ENCODE data around the gene MRPL36. TPM values are rescaled to one million over a fixed set of nuclear protein-coding genes. Genes with fewer than 3 reads are reported as not detected.
A peak's percentile ranks its signal among the peaks of the same experiment; 100 is the strongest.

MRPL36 gene
- total RNA-seq, 2 experiments from 2014 or later: 41.5 to 46.9 TPM

DNA sequence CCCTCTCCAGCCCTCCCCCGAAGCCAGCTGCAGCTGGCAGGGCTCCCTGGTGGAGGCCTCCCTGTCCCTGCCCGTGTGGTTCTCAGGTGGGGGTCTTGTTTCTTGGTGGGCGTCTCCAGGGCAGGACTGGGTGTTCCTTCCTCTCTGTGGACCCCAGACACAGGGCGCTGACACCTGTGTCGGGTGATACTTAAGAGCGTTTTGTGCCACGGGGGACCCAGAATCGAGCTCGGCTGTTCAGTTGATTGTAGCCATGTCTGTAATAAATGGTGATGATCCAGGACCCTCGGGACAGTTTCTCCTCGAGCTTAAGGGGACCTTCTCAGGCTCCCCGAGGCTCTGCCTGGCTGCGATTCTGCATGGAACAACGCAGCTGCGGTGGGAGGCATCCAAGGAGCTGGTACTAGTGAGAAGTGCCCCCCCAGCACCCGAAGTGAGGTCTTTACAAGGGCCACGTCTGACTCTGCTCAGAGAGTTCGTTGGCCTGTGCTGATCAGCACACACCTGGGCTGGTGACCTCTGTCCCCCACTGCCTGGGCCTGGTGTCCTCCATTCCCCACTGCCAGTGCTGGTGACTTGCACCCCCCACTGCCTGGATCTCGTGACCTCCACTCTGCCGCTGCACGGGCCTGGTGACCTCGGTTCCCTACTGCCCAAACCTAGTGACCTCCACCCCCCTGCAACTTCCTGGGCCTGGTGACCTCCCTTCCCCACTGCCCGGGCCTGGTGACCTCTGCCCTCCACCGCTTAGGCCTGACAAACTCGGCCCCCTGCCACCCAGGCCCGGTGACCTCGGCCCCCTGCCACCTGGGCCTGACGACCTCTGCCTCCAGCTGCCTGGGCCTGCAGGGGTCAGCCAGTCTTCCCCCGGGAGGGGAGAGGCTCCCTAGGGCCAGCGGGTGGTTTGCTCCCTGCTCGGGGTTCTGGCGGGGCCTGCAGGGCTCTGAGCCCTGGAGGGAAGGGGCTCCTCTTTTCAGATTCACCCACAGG is 37.5 kb upstream of the MRPL36 start:
- CTCF ChIA-PET: no interaction called here
- Mint-ChIP-seq H3K27ac (no peak overlapping the region), H3K9me3 (no peaks in the 10 kb centered on the region), H3K4me3 (no peak overlapping the region), H3K27me3 (peaks cover 7% of the 10 kb centered on the region), H3K4me1 (no peaks in the 10 kb centered on the region), H3K36me3 (ENCODE audit: low read depth) (no peaks in the 10 kb centered on the region)
- no peak for DNase-seq
- POLR2A ChIA-PET: no interaction called here

DNA sequence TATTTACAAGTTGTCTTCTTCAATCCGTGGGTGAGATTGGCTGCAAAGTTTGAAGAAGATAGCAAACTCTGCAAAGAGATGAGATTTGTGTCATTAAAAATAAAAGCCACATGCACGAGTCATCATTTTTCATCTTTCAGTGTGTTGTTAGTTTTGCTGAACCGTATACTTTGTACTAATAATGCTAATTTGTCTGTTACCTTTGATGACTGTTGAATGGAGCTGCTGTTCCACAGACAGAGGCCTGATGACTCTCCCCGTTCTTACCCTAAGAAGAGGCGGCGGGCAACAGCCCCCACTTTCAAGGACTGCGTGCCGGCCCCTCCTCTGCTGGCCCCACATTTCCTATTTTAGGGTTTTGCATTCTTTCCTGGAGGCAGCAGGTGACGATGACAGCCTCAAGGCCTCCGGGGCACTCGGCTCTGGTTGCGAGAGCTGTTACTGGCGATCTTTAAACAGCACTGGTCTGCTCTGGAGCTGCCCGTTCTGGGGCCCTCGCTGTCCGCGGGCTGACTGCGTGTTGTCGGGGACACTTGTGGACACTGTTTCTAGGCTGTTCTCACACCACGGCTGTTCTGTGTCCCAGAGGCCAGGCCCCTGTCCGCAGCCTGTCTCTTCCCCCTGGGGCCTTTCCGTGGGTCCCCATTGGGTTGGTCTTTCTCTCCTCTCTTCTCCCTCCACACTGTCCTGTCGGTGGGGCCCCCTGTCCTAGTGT is 36.7 kb upstream of the MRPL36 start:
- Mint-ChIP-seq H3K27ac (no peak overlapping the region), H3K36me3 (ENCODE audit: low read depth) (no peaks in the 10 kb centered on the region), H3K4me1 (no peaks in the 10 kb centered on the region), H3K9me3 (no peaks in the 10 kb centered on the region), H3K4me3 (no peak overlapping the region), H3K27me3 (peaks cover 5% of the 10 kb centered on the region)
- ChIA-PET CTCF (no interaction called here), POLR2A (no interaction called here)
- DNase-seq: no peak

DNA sequence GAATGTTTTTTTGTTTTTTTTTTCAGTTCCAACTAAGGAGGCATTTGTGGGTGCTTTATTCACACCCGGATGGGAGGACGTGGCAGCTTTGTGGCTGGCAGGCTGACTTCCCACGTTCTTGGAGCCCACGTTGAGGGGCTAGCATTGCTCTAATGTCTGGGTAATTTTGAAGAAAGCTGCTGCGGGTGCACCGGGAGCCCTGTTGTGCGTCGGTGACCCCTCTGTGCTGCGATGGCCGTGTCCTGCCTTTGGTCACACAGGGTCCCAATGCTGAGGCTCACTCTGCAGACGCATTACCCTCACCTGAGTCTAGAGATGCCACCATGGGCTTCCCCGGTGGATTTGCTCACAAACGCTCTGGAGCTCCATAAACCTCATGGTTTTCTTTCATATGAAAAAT is 35.8 kb upstream of the MRPL36 start:
- H3K36me3 Mint-ChIP-seq (ENCODE audit: low read depth): no peaks in the 10 kb centered on the region
- ChIA-PET POLR2A (no interaction called here), CTCF (no interaction called here)
- no peaks in the 10 kb centered on the region for H3K9me3 Mint-ChIP-seq
- H3K4me3 Mint-ChIP-seq: no peak overlapping the region
- no peaks in the 10 kb centered on the region for H3K4me1 Mint-ChIP-seq
- peaks cover 2% of the 10 kb centered on the region for H3K27me3 Mint-ChIP-seq
- no peak overlapping the region for H3K27ac Mint-ChIP-seq
- DNase-seq: no peak

DNA sequence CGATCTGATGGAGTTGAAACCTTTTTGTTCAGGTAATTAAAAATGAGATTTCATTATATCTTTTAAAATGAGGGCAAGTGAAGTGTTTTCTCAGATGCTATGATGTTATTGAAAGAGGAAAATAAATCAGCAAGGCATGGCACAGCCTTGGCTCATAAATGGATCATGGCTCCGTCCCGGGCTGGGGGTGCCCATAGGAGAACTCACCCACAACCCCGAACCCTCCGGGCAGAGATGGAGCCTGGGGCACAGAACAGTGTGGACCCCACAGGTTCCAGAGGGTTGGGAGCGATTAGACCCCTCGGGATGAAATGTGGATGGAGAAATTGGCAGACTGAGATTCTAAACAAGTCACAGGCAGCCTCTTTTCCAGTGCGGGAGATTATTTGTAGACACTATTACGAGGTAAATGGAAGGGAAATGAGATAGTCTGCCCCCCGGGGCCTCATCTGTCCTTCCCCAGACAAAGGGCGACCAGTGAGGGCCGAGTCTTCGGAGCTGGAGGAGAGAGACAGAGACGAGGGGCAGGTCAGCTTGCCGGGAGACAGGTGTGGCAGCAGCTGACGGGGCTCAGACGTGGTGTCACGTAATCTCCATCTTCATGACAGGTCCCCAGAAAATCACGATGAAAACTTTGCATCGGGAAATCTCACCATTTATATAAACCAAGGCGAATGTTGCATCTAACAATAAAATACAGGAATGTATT is 35.2 kb upstream of the MRPL36 start:
- H3K4me1 Mint-ChIP-seq: no peaks in the 10 kb centered on the region
- H3K27me3 Mint-ChIP-seq: peaks cover 2% of the 10 kb centered on the region
- no peak overlapping the region for H3K27ac Mint-ChIP-seq
- H3K9me3 Mint-ChIP-seq: no peaks in the 10 kb centered on the region
- POLR2A ChIA-PET: no interaction called here
- CTCF ChIA-PET: no interaction called here
- H3K4me3 Mint-ChIP-seq: no peak overlapping the region
- H3K36me3 Mint-ChIP-seq (ENCODE audit: low read depth): no peaks in the 10 kb centered on the region
- DNase-seq: no peak

DNA sequence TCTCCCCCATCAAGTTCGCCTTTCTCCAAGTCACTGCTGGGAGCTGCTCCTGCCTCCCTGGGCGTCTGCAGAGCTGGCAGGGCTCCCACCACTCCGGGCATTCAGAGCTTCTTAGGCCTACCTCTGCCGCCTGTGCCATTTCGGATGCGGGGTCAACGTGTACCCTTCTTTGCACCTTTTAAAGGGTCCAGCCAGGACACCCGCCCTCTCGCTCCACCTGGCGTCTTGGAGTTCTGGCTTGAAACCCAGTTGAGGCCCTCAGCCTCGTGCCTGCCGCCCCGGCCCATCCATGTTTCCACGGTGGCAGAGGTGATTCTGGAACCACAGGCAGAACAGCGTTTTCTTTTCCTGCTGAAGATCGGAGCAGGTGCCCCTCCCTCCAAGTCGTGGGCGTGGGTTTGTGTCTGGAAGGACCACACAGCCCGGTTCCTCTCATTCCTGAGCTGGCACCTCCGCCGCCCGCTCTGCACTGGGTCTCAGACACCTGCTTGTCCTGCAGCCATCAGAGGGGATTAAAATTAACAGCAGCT is 34.5 kb upstream of the MRPL36 start:
- ChIA-PET CTCF (no interaction called here), POLR2A (no interaction called here)
- no peaks in the 10 kb centered on the region for H3K36me3 Mint-ChIP-seq (ENCODE audit: low read depth)
- H3K27ac Mint-ChIP-seq: no peak overlapping the region
- no peak for DNase-seq
- H3K4me3 Mint-ChIP-seq: no peak overlapping the region
- H3K4me1 Mint-ChIP-seq: no peaks in the 10 kb centered on the region
- H3K9me3 Mint-ChIP-seq: no peaks in the 10 kb centered on the region
- peaks cover 2% of the 10 kb centered on the region for H3K27me3 Mint-ChIP-seq

DNA sequence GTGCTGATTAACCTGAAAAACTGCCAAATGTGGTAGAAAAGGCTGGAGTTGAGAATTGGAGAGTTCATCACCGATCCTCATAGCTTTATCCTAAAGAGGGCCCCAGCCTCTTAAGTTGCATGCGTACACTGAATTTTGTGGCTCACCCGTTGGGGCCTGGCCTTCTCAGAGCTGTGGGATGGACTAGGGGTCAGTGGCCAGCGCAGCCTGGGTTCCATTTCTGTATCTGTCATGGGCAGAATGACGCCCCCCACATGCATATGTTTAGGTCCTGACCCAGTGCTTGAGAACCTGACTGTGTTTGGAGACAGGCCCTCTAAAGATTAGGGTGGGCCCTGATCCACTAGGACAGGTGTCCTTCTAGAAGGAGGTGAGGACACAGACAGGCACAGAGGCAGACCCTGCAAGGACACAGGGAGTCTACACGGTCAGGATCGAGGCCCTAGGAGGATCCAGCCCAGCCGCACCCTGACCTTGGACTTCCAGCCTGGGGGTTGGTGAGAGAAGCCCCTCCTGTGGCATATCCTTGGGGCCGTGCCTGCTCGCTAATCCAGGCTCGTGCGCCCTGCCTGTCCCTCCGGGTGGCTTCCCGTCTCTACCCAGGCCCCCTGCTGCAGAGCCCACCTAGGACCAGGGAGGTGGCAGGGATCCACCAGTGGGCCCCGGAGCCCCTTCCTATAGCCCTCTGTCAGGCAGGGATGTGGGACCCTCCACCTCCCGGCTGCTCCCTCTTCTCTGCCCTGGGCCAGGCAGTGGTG is 33.8 kb upstream of the MRPL36 start:
- Mint-ChIP-seq H3K4me1 (no peaks in the 10 kb centered on the region), H3K9me3 (no peaks in the 10 kb centered on the region), H3K4me3 (no peak overlapping the region), H3K27me3 (no peaks in the 10 kb centered on the region), H3K27ac (no peak overlapping the region), H3K36me3 (ENCODE audit: low read depth) (no peaks in the 10 kb centered on the region)
- DNase-seq: no peak
- CTCF ChIA-PET: no interaction called here
- POLR2A ChIA-PET: no interaction called here

DNA sequence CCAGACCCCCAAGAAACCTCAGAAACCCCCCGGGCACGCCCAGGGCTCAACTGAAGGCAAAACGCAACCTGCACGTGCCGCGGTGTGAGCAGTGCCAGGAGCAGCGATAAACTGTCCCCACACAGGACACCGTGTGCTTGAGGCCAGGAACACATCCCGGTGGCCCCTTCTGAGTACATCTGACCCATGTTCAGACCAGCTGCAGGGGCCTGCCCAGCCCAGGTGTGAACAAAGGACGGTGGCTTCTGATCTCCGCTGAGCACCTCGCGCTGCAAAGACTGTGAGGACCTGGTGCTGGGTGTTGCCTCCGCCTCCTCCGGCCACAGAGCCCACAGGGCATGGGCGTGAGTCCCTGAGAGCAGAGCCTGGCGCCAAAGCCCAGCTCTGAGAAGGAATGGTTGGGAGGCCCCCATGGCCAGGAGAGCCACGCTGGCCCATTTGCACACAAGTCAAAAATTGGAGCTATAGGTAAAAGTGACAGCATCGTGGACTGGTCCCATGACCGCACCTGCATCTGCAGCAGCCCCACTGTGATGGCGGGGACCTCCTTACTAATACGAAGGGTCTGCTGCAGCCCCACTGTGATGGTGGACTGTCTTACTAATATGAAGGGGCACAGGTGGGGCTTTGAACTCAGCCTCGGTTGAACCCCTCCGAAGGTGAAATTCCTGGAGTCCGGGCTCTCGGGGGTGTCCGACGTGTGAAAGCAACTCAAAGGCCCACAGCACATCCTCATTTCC is 33.0 kb upstream of the MRPL36 start:
- no peaks in the 10 kb centered on the region for H3K36me3 Mint-ChIP-seq (ENCODE audit: low read depth)
- no peak for DNase-seq
- ChIA-PET CTCF (no interaction called here), POLR2A (no interaction called here)
- H3K9me3 Mint-ChIP-seq: no peaks in the 10 kb centered on the region
- no peak overlapping the region for H3K4me3 Mint-ChIP-seq
- no peaks in the 10 kb centered on the region for H3K4me1 Mint-ChIP-seq
- H3K27ac Mint-ChIP-seq: no peak overlapping the region
- no peaks in the 10 kb centered on the region for H3K27me3 Mint-ChIP-seq

DNA sequence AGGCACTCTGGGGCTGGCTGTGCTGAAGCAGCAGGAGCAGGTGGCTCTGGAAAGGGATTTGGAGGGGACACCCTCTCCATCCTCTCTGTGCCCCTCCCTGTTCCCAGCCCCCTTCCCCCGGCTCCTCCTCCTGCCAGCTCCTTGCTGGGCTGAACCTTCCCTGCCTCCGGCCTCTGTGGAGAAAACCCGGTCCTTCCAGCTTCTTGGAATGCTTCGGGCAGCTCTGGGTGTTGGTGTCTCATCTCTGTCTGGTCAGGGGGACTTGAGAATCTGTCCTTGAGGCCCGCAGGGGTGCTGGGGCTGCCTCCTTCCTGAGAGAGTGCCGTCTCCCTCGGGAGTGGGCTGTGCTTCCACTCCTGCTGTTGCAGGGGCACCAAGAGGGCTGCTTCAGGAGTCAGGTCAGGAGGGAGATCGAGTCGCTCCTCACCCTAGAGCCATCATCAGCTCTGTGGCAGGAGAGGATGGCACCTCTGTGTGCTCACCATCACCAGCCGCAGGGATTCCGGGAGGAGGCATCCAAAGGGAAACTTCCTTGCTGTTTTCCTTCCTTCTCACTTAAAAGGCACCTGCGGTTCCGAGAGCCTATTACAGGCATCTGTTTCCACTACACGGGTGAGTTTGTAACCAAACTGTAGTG is 32.2 kb upstream of the MRPL36 start:
- H3K27ac Mint-ChIP-seq: no peak overlapping the region
- H3K9me3 Mint-ChIP-seq: no peaks in the 10 kb centered on the region
- H3K4me1 Mint-ChIP-seq: no peaks in the 10 kb centered on the region
- POLR2A ChIA-PET: no interaction called here
- CTCF ChIA-PET: interaction anchor here (0.6 kb wide), 1 partner anchor 547 kb away, joined by 4 read pairs; no protein-coding TSS in a partner anchor
- H3K36me3 Mint-ChIP-seq (ENCODE audit: low read depth): no peaks in the 10 kb centered on the region
- no peaks in the 10 kb centered on the region for H3K27me3 Mint-ChIP-seq
- DNase-seq: no peak
- no peak overlapping the region for H3K4me3 Mint-ChIP-seq

DNA sequence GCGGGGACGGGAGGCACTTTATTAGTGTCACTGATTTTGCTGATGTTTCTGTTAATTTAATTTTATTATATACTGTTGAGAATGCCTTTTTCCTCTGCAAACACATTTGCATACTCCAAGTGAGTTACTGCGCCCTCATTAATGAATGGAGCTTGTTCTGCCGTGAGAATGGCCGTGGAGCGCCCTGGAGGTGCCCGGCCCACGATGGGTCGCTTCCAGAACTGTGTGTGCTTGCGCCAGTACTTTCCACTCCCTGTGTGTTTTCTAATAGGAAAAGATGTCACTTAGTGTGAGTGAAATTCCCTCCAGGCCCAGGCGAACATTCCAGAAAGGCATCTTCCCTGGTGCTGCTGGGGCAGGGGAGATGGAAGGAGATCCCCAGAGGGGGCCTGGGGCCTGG is 31.6 kb upstream of the MRPL36 start:
- ChIA-PET CTCF (interaction anchor here (0.6 kb wide), 1 partner anchor 546 kb away, joined by 4 read pairs; no protein-coding TSS in a partner anchor), POLR2A (no interaction called here)
- no peak for DNase-seq
- no peak overlapping the region for H3K4me3 Mint-ChIP-seq
- no peaks in the 10 kb centered on the region for H3K36me3 Mint-ChIP-seq (ENCODE audit: low read depth)
- H3K27ac Mint-ChIP-seq: no peak overlapping the region
- H3K4me1 Mint-ChIP-seq: no peaks in the 10 kb centered on the region
- H3K27me3 Mint-ChIP-seq: no peaks in the 10 kb centered on the region
- H3K9me3 Mint-ChIP-seq: no peaks in the 10 kb centered on the region

DNA sequence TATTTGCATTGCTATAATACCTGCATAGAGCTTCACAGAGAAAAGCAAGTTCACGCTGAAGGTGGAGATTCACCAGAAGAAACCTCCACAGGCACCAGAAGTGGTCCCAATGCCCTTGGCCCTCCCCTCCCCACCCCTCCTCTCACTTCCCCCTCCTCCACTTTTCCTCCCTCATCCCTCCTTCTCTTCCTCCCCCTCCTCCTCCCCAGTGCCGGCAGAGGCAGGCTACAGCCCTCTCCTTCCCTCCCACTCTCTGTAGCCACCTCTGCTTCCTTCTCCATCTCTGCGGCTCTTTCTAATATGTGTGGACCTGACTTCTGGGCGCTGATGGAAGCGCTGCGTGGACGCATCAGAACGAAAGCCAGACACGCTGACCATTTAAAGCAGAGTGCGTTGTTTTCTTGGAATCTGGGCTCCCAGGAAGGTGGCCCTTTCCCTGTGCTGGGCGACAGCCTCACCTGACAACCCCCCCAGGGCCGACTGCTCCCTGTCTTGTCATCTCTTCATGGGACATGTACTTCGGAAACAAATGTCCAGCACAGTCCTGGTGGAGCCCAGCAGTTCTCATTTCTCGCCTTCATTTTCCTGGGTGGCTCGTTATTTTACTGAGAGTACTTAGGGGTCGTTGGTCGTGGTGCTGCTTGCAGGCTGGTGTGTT is 31.1 kb upstream of the MRPL36 start:
- H3K36me3 Mint-ChIP-seq (ENCODE audit: low read depth): no peaks in the 10 kb centered on the region
- no peak overlapping the region for H3K27ac Mint-ChIP-seq
- no peak for DNase-seq
- no peaks in the 10 kb centered on the region for H3K4me1 Mint-ChIP-seq
- H3K27me3 Mint-ChIP-seq: no peaks in the 10 kb centered on the region
- ChIA-PET CTCF (no interaction called here), POLR2A (no interaction called here)
- H3K4me3 Mint-ChIP-seq: no peak overlapping the region
- H3K9me3 Mint-ChIP-seq: no peaks in the 10 kb centered on the region

DNA sequence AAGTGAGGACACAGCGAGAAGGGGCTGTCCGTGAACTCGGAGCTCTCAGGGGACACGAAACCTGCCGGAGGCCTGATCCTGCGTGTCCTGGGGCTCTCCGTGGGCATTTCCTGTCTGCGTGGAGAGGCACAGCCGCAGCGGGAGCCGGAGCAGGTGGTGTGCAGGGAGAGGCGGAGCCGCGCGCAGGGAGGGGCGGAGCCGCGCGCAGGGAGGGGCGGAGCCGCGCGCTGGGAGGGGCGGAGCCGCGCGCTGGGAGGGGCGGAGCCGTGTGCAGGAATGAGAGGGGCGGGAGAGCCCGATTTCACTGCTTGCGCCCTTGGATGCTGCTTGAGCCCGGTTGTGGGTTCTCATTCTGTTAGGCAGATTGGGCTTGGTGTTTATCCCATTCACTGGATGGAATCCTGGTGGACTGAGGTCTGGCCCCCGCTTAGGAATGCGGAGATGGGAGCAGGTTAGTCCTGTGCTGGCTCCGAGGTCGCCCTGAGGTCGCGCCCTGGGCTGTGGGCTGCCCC is 28.3 kb upstream of the MRPL36 start:
- no peaks in the 10 kb centered on the region for H3K9me3 Mint-ChIP-seq
- no peaks in the 10 kb centered on the region for H3K27me3 Mint-ChIP-seq
- H3K36me3 Mint-ChIP-seq (ENCODE audit: low read depth): no peaks in the 10 kb centered on the region
- H3K4me3 Mint-ChIP-seq: no peak overlapping the region
- no peak overlapping the region for H3K27ac Mint-ChIP-seq
- CTCF ChIA-PET: interaction anchor here (1.6 kb wide), 1 partner anchor 65 kb away, joined by 3 read pairs; no protein-coding TSS in a partner anchor
- POLR2A ChIA-PET: no interaction called here
- peak; percentile 26 for DNase-seq
- H3K4me1 Mint-ChIP-seq: no peaks in the 10 kb centered on the region

Measured in activated CD4-positive, alpha-beta T cell treated with anti-CD3 and anti-CD28 coated beads, Interleukin-2, amount 10 ng/mL, durations not matched to agents 7 days and 5 days (primary cell).